HG03045 (cell line): ENCODE measurements around the gene ATP6V1B1.

Experiments
- ATAC-seq: cut with Tn5 transposase; IDR thresholded peaks from one replicate; pipeline ENCODE4 v1.9.1; 2021; ENCODE audit warnings: mild to moderate bottlenecking, moderate library complexity; ENCODE audit not compliant: unreplicated experiment

Gene ATP6V1B1

GRCh38 chr2:70964596-70965386 is 29.1 kb downstream of the ATP6V1B1 start:
- ATAC-seq: peak; percentile 78

GRCh38 chr2:70965506-70965905 is 29.8 kb downstream of the ATP6V1B1 start:
- no peak for ATAC-seq

- no peak for ATAC-seq
Measured at GRCh38 chr2:70966681-70967080, 31.0 kb downstream of the ATP6V1B1 start.

GRCh38 chr2:70967189-70967588 is 31.5 kb downstream of the ATP6V1B1 start:
- ATAC-seq: no peak

- ATAC-seq: no peak
Measured at GRCh38 chr2:70974592-70974991, 38.9 kb downstream of the ATP6V1B1 start.

- no peak for ATAC-seq
Measured at GRCh38 chr2:70975237-70975636, 39.5 kb downstream of the ATP6V1B1 start.

GRCh38 chr2:70977605-70978205 is 42.0 kb downstream of the ATP6V1B1 start:
- ATAC-seq: no peak

- ATAC-seq: no peak
Measured at GRCh38 chr2:70978341-70979179, 42.9 kb downstream of the ATP6V1B1 start, which contains the start of gene ANKRD53. TSS of gene ANKRD53 (plus strand) at chr2:70978630. CDS start at chr2:70978646, 16 bp downstream.

- ATAC-seq: no peak
Measured at GRCh38 chr2:70979180-70979488, 43.4 kb downstream of the ATP6V1B1 start.

GRCh38 chr2:70979626-70980025 is 43.9 kb downstream of the ATP6V1B1 start:
- ATAC-seq: no peak

- ATAC-seq: no peak
Measured at GRCh38 chr2:70981421-70981820, 45.7 kb downstream of the ATP6V1B1 start.

- ATAC-seq: no peak
Measured at GRCh38 chr2:70981866-70982810, 46.4 kb downstream of the ATP6V1B1 start.

GRCh38 chr2:70982971-70983370 is 47.3 kb downstream of the ATP6V1B1 start:
- no peak for ATAC-seq

- no peak for ATAC-seq
Measured at GRCh38 chr2:70983506-70984227, 48.0 kb downstream of the ATP6V1B1 start.

- no peak for ATAC-seq
Measured at GRCh38 chr2:70984228-70984575, 48.5 kb downstream of the ATP6V1B1 start.

GRCh38 chr2:70984576-70985282 is 49.0 kb downstream of the ATP6V1B1 start:
- peak; percentile 87 for ATAC-seq

- ATAC-seq: no peak
Measured at GRCh38 chr2:70985283-70985688, 49.6 kb downstream of the ATP6V1B1 start.

- no peak for ATAC-seq
Measured at GRCh38 chr2:70985956-70986355, 50.3 kb downstream of the ATP6V1B1 start.

- ATAC-seq: no peak
Measured at GRCh38 chr2:70986499-70987189, 50.9 kb downstream of the ATP6V1B1 start.
